Stimulated activated CD8-positive, alpha-beta memory T cell treated with anti-CD3 and anti-CD28 coated beads, Interleukin-12 subunit alpha, Interleukin-12 subunit beta, amount 100 ng/mL, for 1 hour (primary cell): Measurements from ENCODE around the gene ECM2.

Experiments used
- DNase-seq: peaks from one replicate; pipeline ENCODE4 v3.0.0-alpha.2; 2020; ENCODE audit warnings: low read depth

The ECM2 gene

DNA sequence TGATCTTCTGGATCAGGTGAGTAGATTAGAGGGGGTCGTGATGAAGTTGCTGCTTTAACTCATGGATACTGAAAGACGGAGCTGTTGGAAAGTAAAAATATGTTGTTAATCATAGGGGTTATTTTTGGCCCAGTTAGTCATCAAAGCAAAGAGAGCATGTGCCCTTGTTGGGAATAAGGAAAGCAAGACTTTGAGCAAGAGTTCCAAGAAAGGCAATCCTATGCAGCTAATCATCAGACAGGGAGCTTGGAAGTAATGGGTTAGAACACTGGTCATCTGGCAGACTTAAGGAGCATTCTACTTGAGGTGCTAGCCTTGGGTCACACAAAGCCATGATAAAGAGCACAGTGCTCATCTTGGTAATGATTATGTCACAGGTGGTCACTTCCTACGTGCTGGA, 71.8 kb downstream of the ECM2 start:
- DNase-seq = no peak

DNA sequence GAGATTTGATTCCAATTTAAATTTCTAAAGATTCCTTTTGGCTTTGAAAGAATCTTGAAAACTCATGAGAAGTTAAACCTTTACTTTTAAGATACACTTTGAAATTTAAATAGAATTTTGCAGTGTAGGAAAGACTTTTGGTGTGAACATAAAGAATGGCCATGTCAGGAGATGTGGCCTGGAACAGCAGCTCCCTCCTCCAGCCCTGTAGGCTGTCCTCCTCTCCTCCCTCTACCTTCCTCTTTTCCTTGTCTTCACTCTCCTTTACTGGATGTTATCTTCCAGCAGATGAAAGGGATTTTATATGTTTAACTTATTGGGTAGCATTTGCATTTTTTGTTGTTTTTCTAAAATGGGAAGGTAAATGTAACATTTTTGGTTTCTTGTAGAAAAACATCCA, 72.4 kb downstream of the ECM2 start:
- no peak for DNase-seq

DNA sequence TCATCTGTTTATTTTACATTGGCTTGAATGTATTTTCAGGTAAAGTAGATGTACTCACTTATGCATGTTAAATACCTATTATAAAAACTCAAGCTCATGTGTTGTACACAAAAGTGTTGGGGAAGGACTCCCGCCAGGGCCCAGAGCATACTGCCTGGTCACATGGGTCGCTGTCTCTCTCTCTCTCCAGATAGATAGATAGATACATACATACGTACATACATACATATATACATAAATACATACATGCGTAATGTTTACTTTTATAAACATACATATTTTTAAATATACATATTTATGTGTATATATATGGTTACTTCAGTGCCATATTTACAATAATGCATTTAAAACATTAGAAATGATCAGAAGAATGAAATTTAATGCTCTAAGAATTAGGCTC, 78.2 kb downstream of the ECM2 start:
- DNase-seq = no peak

DNA sequence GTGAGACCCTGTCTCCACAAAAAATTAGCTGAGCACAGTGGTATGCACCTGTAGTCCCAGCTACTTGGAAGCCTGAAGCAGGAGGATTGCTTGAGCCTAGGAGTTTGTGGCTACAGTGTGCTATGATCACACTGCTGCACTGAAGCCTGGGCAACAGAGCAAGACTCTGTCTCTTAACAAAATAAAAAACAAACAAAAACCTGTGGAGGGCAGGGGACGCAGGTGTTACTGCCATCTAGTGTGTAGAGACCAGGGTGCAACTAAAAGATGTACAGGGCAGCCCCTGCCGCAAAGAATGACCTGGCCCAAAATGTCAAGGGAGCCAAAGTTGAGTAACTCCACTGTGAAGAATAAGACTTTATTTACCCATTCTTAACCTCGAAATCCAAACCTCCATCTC, 80.6 kb downstream of the ECM2 start:
- DNase-seq = no peak

DNA sequence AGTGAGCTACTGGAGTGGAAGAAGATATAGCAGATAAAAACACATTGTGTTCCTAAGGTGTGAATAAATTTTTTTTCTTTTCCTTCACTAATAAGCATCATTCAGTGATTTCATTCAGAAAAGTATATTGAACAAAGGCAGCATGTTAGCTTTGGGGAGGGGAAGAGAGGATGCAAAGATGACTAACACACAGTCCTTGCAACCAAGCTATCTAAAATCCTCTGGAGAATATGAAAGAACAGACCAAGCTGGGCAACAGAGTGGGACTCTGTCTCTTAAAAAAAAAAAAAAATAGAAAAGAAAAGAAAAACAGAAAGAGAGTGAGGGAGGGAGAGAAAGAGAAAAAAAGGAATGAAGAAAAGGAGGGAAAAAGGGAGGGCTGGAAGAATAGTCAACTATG, 89.3 kb downstream of the ECM2 start:
- DNase-seq = no peak
